Calu3 (cell line): ENCODE results near the gene IGFBP6. TPM values are rescaled to one million over a fixed set of nuclear protein-coding genes. Genes with fewer than 3 reads are reported as not detected.
"Not testable (repeated sequence)": the region's sequence is repeated elsewhere in the genome, so short reads cannot be mapped to it uniquely, and the experiment has no call there.

Experiments
- BruUV-seq: library from RNA; stranded (reverse); fragments of 400-500 nt; replicated peaks from 2 replicates; lab custom pipeline; 2021; lab: Mats Ljungman, UMichigan
- CTCF ChIA-PET: fragments of 300-600 bp; sonication (Branson Sonifier 250); formaldehyde crosslinking; loops from one replicate; lab custom pipeline; 2022; ENCODE audit warnings: antibody characterized with exemption; lab: Charles Lee
- DNase-seq: peaks from one replicate; pipeline ENCODE4 v3.0.0; 2022
- H3K27ac Mint-ChIP-seq: one replicate; pipeline ENCODE4 v1.8.0; 2022; ENCODE audit warnings: mixed read lengths; ENCODE audit not compliant: unreplicated experiment
- H3K27me3 Mint-ChIP-seq: one replicate; pipeline ENCODE4 v1.8.0; 2022; ENCODE audit warnings: mixed read lengths; ENCODE audit not compliant: unreplicated experiment
- H3K36me3 Mint-ChIP-seq: one replicate; pipeline ENCODE4 v1.8.0; 2022; ENCODE audit warnings: mild to moderate bottlenecking, moderate library complexity, mixed read lengths; ENCODE audit not compliant: insufficient read depth, unreplicated experiment
- H3K4me1 Mint-ChIP-seq: one replicate; pipeline ENCODE4 v1.8.0; 2022; ENCODE audit warnings: mild to moderate bottlenecking, low read depth, mixed read lengths; ENCODE audit not compliant: unreplicated experiment
- H3K4me3 Mint-ChIP-seq: one replicate; pipeline ENCODE4 v1.8.0; 2022; ENCODE audit warnings: mild to moderate bottlenecking, low read depth, moderate library complexity, mixed read lengths; ENCODE audit not compliant: unreplicated experiment
- H3K9me3 Mint-ChIP-seq: one replicate; pipeline ENCODE4 v1.8.0; 2022; ENCODE audit warnings: low read depth, mixed read lengths; ENCODE audit not compliant: unreplicated experiment
- intact Hi-C: fragments of 100-400 bp; cut with micrococcal nuclease; formaldehyde crosslinking; loops from one replicate; pipeline ENCODE4 v1.10.0; 2022; ENCODE audit not compliant: unreplicated experiment
- total RNA-seq: library from RNA; stranded (reverse); gene quantifications from 2 replicates; pipeline ENCODE4 v1.2.3, GENCODE V29; 2022
- TF ChIP-seq, protein P1 (sequence below): fragments of 200-600 bp; IDR thresholded peaks from one replicate; pipeline ENCODE4 v1.8.0; 2022; ENCODE audit warnings: antibody characterized with exemption; ENCODE audit not compliant: unreplicated experiment

The IGFBP6 gene
- total RNA-seq, 1 experiment from 2014 or later: 25.4 TPM

- TF ChIP-seq, protein P1, sequence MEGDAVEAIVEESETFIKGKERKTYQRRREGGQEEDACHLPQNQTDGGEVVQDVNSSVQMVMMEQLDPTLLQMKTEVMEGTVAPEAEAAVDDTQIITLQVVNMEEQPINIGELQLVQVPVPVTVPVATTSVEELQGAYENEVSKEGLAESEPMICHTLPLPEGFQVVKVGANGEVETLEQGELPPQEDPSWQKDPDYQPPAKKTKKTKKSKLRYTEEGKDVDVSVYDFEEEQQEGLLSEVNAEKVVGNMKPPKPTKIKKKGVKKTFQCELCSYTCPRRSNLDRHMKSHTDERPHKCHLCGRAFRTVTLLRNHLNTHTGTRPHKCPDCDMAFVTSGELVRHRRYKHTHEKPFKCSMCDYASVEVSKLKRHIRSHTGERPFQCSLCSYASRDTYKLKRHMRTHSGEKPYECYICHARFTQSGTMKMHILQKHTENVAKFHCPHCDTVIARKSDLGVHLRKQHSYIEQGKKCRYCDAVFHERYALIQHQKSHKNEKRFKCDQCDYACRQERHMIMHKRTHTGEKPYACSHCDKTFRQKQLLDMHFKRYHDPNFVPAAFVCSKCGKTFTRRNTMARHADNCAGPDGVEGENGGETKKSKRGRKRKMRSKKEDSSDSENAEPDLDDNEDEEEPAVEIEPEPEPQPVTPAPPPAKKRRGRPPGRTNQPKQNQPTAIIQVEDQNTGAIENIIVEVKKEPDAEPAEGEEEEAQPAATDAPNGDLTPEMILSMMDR: no peak
- H3K27me3 Mint-ChIP-seq: no peaks in the 10 kb centered on the region
- H3K4me3 Mint-ChIP-seq: no peak overlapping the region
- no peaks in the 10 kb centered on the region for H3K9me3 Mint-ChIP-seq
- CTCF ChIA-PET: interaction anchor here (0.6 kb wide), 1 partner anchor 9 kb away, joined by 4 read pairs; no protein-coding TSS in a partner anchor
- peaks cover 19% of the 10 kb centered on the region for H3K4me1 Mint-ChIP-seq
- BruUV-seq: no TSS peak
- H3K36me3 Mint-ChIP-seq: peaks cover 8% of the 10 kb centered on the region
- no peak for DNase-seq
- no peak overlapping the region for H3K27ac Mint-ChIP-seq
- intact Hi-C loops: no loop called here
These were observed 6.4 kb downstream of the IGFBP6 start for GRCh38 chr12:53103860-53104305.

DNA sequence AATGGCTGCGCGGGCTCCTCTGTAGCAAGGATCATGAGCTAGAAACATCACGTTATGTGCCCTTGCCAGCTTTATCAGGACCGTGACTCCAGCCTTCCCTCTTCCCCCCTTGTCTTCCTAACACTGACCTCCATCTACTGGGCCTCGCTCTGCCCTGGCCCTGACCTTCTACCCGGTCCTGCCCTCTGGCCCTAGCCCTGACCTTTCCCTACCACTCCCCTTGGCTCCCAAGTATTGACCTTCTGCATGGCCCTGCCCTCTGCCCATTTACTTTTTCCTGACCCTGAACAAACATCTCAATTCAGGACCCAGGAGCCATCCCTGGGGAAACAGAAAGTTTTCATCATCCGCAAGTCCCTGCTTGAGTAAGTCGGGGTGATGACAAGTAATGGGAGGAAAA, 7.8 kb downstream of the IGFBP6 start:
- no peak for DNase-seq
- H3K9me3 Mint-ChIP-seq: no peaks in the 10 kb centered on the region
- no peaks in the 10 kb centered on the region for H3K36me3 Mint-ChIP-seq
- BruUV-seq: no TSS peak
- TF ChIP-seq, protein P1: no peak
- H3K27ac Mint-ChIP-seq: no peak overlapping the region
- no peak overlapping the region for H3K4me3 Mint-ChIP-seq
- intact Hi-C loops: no loop called here
- CTCF ChIA-PET: no interaction called here
- H3K27me3 Mint-ChIP-seq: no peaks in the 10 kb centered on the region
- H3K4me1 Mint-ChIP-seq: peaks cover 12% of the 10 kb centered on the region

GRCh38 chr12:53105712-53106439, 8.4 kb downstream of the IGFBP6 start:
- CTCF ChIA-PET: no interaction called here
- Mint-ChIP-seq H3K9me3 (no peaks in the 10 kb centered on the region), H3K4me1 (peaks cover 12% of the 10 kb centered on the region), H3K36me3 (no peaks in the 10 kb centered on the region), H3K27me3 (no peaks in the 10 kb centered on the region), H3K4me3 (no peak overlapping the region), H3K27ac (no peak overlapping the region)
- DNase-seq: no peak
- BruUV-seq: no TSS peak
- TF ChIP-seq, protein P1: no peak
- intact Hi-C loops: no loop called here

- intact Hi-C loops: no loop called here
- H3K27me3 Mint-ChIP-seq: no peaks in the 10 kb centered on the region
- H3K9me3 Mint-ChIP-seq: no peaks in the 10 kb centered on the region
- DNase-seq: no peak
- H3K36me3 Mint-ChIP-seq: no peaks in the 10 kb centered on the region
- TF ChIP-seq, protein P1: no peak
- no peak overlapping the region for H3K4me3 Mint-ChIP-seq
- CTCF ChIA-PET: no interaction called here
- H3K4me1 Mint-ChIP-seq: peaks cover 9% of the 10 kb centered on the region
- no TSS peak for BruUV-seq
- H3K27ac Mint-ChIP-seq: no peak overlapping the region
These were observed 9.7 kb downstream of the IGFBP6 start for GRCh38 chr12:53107122-53107521.

- H3K4me3 Mint-ChIP-seq, H3K4me1 Mint-ChIP-seq, BruUV-seq, H3K27me3 Mint-ChIP-seq, DNase-seq, H3K9me3 Mint-ChIP-seq, H3K27ac Mint-ChIP-seq, intact Hi-C loops, H3K36me3 Mint-ChIP-seq: not testable (repeated sequence)
- CTCF ChIA-PET: interaction anchor here (0.7 kb wide), 1 partner anchor 9 kb away, joined by 4 read pairs; the partner anchor contains the start of gene SOAT2
These were observed 15.0 kb downstream of the IGFBP6 start for GRCh38 chr12:53112431-53112830.
